ENCODE results near the gene PCSK5.
A peak's percentile ranks its signal among the peaks of the same experiment; 100 is the strongest.
"Not testable (repeated sequence)": the region's sequence is repeated elsewhere in the genome, so short reads cannot be mapped to it uniquely, and the experiment has no call there.

The PCSK5 gene

GRCh38 chr9:76362332-76363031 lies 472.0 kb downstream of the PCSK5 start:
- not testable (repeated sequence) for H3K36me3 ChIP-seq (ENCODE audit: control insufficient read depth, insufficient read depth, low read length); H3K27ac ChIP-seq (ENCODE audit: low read depth, low read length); H3K27me3 ChIP-seq (ENCODE audit: control insufficient read depth, insufficient read depth, low read length); H3K9ac ChIP-seq (ENCODE audit: low read length); H3K4me3 ChIP-seq (ENCODE audit: low read length); H3K4me1 ChIP-seq (ENCODE audit: control insufficient read depth, insufficient read depth, low read length)

- Histone ChIP-seq H3K27me3 (ENCODE audit: control insufficient read depth, insufficient read depth, low read length) (no peaks in the 10 kb centered on the region), H3K9ac (ENCODE audit: low read length) (no peak overlapping the region), H3K36me3 (ENCODE audit: control insufficient read depth, insufficient read depth, low read length) (no peaks in the 10 kb centered on the region), H3K27ac (ENCODE audit: low read depth, low read length) (no peak overlapping the region), H3K4me1 (ENCODE audit: control insufficient read depth, insufficient read depth, low read length) (no peaks in the 10 kb centered on the region), H3K4me3 (ENCODE audit: low read length) (no peak overlapping the region)
Observed at GRCh38 chr9:76363032-76363395, 472.5 kb downstream of the PCSK5 start.

GRCh38 chr9:76365028-76365427 lies 474.6 kb downstream of the PCSK5 start:
- no peak overlapping the region for H3K9ac ChIP-seq (ENCODE audit: low read length)
- H3K27me3 ChIP-seq (ENCODE audit: control insufficient read depth, insufficient read depth, low read length), result no peaks in the 10 kb centered on the region
- no peak overlapping the region for H3K27ac ChIP-seq (ENCODE audit: low read depth, low read length)
- H3K4me3 ChIP-seq (ENCODE audit: low read length), result no peak overlapping the region
- H3K4me1 ChIP-seq (ENCODE audit: control insufficient read depth, insufficient read depth, low read length), result no peaks in the 10 kb centered on the region
- no peaks in the 10 kb centered on the region for H3K36me3 ChIP-seq (ENCODE audit: control insufficient read depth, insufficient read depth, low read length)

GRCh38 chr9:76366275-76366674 lies 475.8 kb downstream of the PCSK5 start:
- H3K27me3 ChIP-seq (ENCODE audit: control insufficient read depth, insufficient read depth, low read length), result no peaks in the 10 kb centered on the region

GRCh38 chr9:76369583-76369982 lies 479.1 kb downstream of the PCSK5 start:
- Histone ChIP-seq H3K9ac (ENCODE audit: low read length) (no peak overlapping the region), H3K4me3 (ENCODE audit: low read length) (no peak overlapping the region), H3K4me1 (ENCODE audit: control insufficient read depth, insufficient read depth, low read length) (peaks cover 4% of the 10 kb centered on the region), H3K36me3 (ENCODE audit: control insufficient read depth, insufficient read depth, low read length) (no peaks in the 10 kb centered on the region), H3K27me3 (ENCODE audit: control insufficient read depth, insufficient read depth, low read length) (no peaks in the 10 kb centered on the region), H3K27ac (ENCODE audit: low read depth, low read length) (no peak overlapping the region)

More at GRCh38 chr9:76366275-76366674, 475.8 kb downstream of the PCSK5 start:
- H3K36me3 ChIP-seq (ENCODE audit: control insufficient read depth, insufficient read depth, low read length), result no peaks in the 10 kb centered on the region
- H3K4me1 ChIP-seq (ENCODE audit: control insufficient read depth, insufficient read depth, low read length), result no peaks in the 10 kb centered on the region
- no peak overlapping the region for H3K4me3 ChIP-seq (ENCODE audit: low read length)
- H3K27ac ChIP-seq (ENCODE audit: low read depth, low read length), result no peak overlapping the region
- no peak overlapping the region for H3K9ac ChIP-seq (ENCODE audit: low read length)

GRCh38 chr9:76370396-76371023 lies 480.0 kb downstream of the PCSK5 start:
- H3K9ac ChIP-seq (ENCODE audit: low read length), result no peak overlapping the region
- peaks cover 6% of the 10 kb centered on the region for H3K4me1 ChIP-seq (ENCODE audit: control insufficient read depth, insufficient read depth, low read length)
- no peaks in the 10 kb centered on the region for H3K27me3 ChIP-seq (ENCODE audit: control insufficient read depth, insufficient read depth, low read length)
- H3K4me3 ChIP-seq (ENCODE audit: low read length), result no peak overlapping the region
- H3K36me3 ChIP-seq (ENCODE audit: control insufficient read depth, insufficient read depth, low read length), result no peaks in the 10 kb centered on the region
- H3K27ac ChIP-seq (ENCODE audit: low read depth, low read length), result no peak overlapping the region

GRCh38 chr9:76371901-76372300 lies 481.4 kb downstream of the PCSK5 start:
- no peaks in the 10 kb centered on the region for H3K27me3 ChIP-seq (ENCODE audit: control insufficient read depth, insufficient read depth, low read length)
- H3K36me3 ChIP-seq (ENCODE audit: control insufficient read depth, insufficient read depth, low read length), result no peaks in the 10 kb centered on the region
- no peak overlapping the region for H3K27ac ChIP-seq (ENCODE audit: low read depth, low read length)
- H3K4me1 ChIP-seq (ENCODE audit: control insufficient read depth, insufficient read depth, low read length), result peaks cover 6% of the 10 kb centered on the region
- H3K9ac ChIP-seq (ENCODE audit: low read length), result no peak overlapping the region
- no peak overlapping the region for H3K4me3 ChIP-seq (ENCODE audit: low read length)

GRCh38 chr9:76372336-76372735 lies 481.9 kb downstream of the PCSK5 start:
- Histone ChIP-seq H3K27ac (ENCODE audit: low read depth, low read length) (no peak overlapping the region), H3K4me1 (ENCODE audit: control insufficient read depth, insufficient read depth, low read length) (peaks cover 6% of the 10 kb centered on the region), H3K27me3 (ENCODE audit: control insufficient read depth, insufficient read depth, low read length) (no peaks in the 10 kb centered on the region), H3K4me3 (ENCODE audit: low read length) (no peak overlapping the region), H3K9ac (ENCODE audit: low read length) (no peak overlapping the region), H3K36me3 (ENCODE audit: control insufficient read depth, insufficient read depth, low read length) (no peaks in the 10 kb centered on the region)

GRCh38 chr9:76373173-76373783 lies 482.8 kb downstream of the PCSK5 start:
- Histone ChIP-seq H3K9ac (ENCODE audit: low read length) (no peak overlapping the region), H3K27ac (ENCODE audit: low read depth, low read length) (peak overlapping the region; percentile 27), H3K36me3 (ENCODE audit: control insufficient read depth, insufficient read depth, low read length) (no peaks in the 10 kb centered on the region), H3K4me3 (ENCODE audit: low read length) (no peak overlapping the region), H3K4me1 (ENCODE audit: control insufficient read depth, insufficient read depth, low read length) (peaks cover 6% of the 10 kb centered on the region), H3K27me3 (ENCODE audit: control insufficient read depth, insufficient read depth, low read length) (no peaks in the 10 kb centered on the region)

GRCh38 chr9:76373784-76374474 lies 483.5 kb downstream of the PCSK5 start:
- H3K9ac ChIP-seq (ENCODE audit: low read length), result no peak overlapping the region
- H3K27ac ChIP-seq (ENCODE audit: low read depth, low read length), result no peak overlapping the region
- no peaks in the 10 kb centered on the region for H3K36me3 ChIP-seq (ENCODE audit: control insufficient read depth, insufficient read depth, low read length)
- peaks cover 6% of the 10 kb centered on the region for H3K4me1 ChIP-seq (ENCODE audit: control insufficient read depth, insufficient read depth, low read length)
- no peaks in the 10 kb centered on the region for H3K27me3 ChIP-seq (ENCODE audit: control insufficient read depth, insufficient read depth, low read length)
- H3K4me3 ChIP-seq (ENCODE audit: low read length), result no peak overlapping the region

GRCh38 chr9:76374783-76375559 lies 484.5 kb downstream of the PCSK5 start:
- Histone ChIP-seq H3K27me3 (ENCODE audit: control insufficient read depth, insufficient read depth, low read length) (no peaks in the 10 kb centered on the region), H3K4me3 (ENCODE audit: low read length) (no peak overlapping the region), H3K4me1 (ENCODE audit: control insufficient read depth, insufficient read depth, low read length) (peaks cover 6% of the 10 kb centered on the region), H3K9ac (ENCODE audit: low read length) (no peak overlapping the region), H3K27ac (ENCODE audit: low read depth, low read length) (peak overlapping the region; percentile 33), H3K36me3 (ENCODE audit: control insufficient read depth, insufficient read depth, low read length) (no peaks in the 10 kb centered on the region)

- H3K27me3 ChIP-seq (ENCODE audit: control insufficient read depth, insufficient read depth, low read length), result no peaks in the 10 kb centered on the region
- no peaks in the 10 kb centered on the region for H3K36me3 ChIP-seq (ENCODE audit: control insufficient read depth, insufficient read depth, low read length)
- no peak overlapping the region for H3K9ac ChIP-seq (ENCODE audit: low read length)
- no peak overlapping the region for H3K27ac ChIP-seq (ENCODE audit: low read depth, low read length)
- no peak overlapping the region for H3K4me3 ChIP-seq (ENCODE audit: low read length)
- H3K4me1 ChIP-seq (ENCODE audit: control insufficient read depth, insufficient read depth, low read length), result peaks cover 2% of the 10 kb centered on the region
Observed at GRCh38 chr9:76377791-76378190, 487.3 kb downstream of the PCSK5 start.

Data from rectal smooth muscle tissue (tissue), 1 donor.